Prostate gland (tissue), 2 donors: ENCODE measurements around the gene EML1.

Experiments
- POLR2A ChIP-seq: fragments of 450-650 bp; IDR thresholded peaks from one replicate; pipeline ENCODE4 v1.6.1; 2016; ENCODE audit warnings: antibody characterized with exemption, mild to moderate bottlenecking
- POLR2AphosphoS5 ChIP-seq: sonication (generic); formaldehyde crosslinking; IDR thresholded peaks from one replicate; pipeline ENCODE4 v1.6.1; 2017; ENCODE audit warnings: antibody characterized with exemption
- TF ChIP-seq, protein P1 (sequence below), 4 experiments: fragments of 200-600 bp in 2 of 4; fragments of 450-650 bp in 2 of 4; sonication (generic) in 2 of 4; IDR thresholded peaks; 1 replicate in 3 of 4; 2 replicates in 1 of 4; pipeline ENCODE4 v1.5.1; 2016 to 2019; ENCODE audit warnings: antibody characterized with exemption in 4 of 4, mild to moderate bottlenecking in 2 of 4, moderate library complexity in 2 of 4

DNA sequence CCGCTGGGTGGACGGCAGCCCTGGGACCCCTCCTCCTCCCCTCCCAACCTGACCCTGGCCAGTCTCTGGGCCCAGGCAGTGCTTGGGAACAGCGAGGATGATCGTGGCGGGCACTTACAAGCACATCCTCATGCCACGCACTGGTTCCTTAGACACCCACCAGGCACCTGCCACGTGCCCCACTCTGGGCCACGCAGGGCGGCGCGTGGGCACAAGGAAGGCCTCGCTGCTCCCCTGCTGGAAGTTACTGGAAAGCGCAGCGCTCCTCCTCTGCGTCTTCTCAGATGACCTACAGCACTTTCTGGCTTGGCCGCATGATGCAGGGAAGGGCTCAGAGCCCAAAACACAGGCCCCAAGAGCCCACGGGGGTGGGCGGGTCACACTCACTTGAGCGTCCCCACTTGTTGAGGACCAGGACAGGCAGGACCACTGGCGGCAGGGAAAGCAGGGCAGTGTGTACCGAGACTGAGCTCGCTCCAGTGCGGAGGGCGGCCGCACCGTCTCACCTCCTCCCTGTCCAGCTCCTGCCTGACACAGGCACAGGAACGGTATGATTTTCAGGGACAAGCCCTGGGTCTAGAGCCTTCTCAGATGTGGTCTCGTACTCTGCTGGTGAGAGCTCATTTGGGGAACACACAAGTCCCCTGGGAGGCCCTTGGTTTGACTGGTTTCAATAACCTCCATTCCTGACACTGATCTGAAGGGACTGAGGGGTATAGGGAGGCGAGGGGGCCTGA is 143.7 kb downstream of the EML1 start:
- TF ChIP-seq, protein P1, sequence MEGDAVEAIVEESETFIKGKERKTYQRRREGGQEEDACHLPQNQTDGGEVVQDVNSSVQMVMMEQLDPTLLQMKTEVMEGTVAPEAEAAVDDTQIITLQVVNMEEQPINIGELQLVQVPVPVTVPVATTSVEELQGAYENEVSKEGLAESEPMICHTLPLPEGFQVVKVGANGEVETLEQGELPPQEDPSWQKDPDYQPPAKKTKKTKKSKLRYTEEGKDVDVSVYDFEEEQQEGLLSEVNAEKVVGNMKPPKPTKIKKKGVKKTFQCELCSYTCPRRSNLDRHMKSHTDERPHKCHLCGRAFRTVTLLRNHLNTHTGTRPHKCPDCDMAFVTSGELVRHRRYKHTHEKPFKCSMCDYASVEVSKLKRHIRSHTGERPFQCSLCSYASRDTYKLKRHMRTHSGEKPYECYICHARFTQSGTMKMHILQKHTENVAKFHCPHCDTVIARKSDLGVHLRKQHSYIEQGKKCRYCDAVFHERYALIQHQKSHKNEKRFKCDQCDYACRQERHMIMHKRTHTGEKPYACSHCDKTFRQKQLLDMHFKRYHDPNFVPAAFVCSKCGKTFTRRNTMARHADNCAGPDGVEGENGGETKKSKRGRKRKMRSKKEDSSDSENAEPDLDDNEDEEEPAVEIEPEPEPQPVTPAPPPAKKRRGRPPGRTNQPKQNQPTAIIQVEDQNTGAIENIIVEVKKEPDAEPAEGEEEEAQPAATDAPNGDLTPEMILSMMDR (IDR thresholded peaks at IDR 0.05) = no peak
- TF ChIP-seq POLR2AphosphoS5 (no peak), POLR2A (no peak)
